ENCODE data around the gene CBL.

CBL gene

DNA sequence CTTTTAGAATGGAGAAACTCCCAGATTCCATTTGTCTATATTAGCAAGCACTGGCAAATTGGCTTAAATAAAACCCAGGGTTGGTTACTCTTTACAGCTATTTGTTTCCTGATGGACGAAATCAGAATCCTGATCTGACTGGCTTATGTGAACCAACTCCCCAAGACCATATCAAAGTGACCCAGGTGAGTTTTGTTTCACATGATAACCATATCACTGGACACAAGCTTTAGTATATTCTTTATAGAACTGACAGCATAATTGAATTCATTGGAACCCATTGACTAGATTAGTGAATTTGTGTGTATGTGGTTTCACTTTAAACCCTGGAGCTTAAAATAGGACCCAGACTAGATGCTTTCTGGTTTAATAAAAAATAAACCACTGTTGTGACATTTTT, 71.5 kb downstream of the CBL start:
- DNase-seq: no peak

DNA sequence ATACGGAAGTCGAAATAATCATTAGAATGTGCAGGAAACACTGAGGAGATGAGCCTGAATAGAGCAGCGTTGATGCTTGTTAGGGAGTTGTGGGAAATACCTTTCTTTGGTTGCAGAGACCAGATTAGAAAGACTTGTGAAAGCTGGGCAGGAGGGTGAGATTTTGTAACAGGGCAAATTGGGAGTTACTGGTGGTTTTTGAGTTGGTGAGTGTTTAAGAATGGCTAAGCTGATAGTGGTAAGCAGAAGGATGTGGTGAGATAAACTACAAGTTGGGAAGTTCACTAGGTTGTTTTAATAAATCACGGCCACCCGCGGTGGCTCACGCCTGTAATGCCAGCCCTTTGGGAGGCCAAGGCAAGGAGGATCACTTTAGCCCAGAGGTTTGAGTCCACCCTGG, 76.4 kb downstream of the CBL start:
- no peak for DNase-seq

DNA sequence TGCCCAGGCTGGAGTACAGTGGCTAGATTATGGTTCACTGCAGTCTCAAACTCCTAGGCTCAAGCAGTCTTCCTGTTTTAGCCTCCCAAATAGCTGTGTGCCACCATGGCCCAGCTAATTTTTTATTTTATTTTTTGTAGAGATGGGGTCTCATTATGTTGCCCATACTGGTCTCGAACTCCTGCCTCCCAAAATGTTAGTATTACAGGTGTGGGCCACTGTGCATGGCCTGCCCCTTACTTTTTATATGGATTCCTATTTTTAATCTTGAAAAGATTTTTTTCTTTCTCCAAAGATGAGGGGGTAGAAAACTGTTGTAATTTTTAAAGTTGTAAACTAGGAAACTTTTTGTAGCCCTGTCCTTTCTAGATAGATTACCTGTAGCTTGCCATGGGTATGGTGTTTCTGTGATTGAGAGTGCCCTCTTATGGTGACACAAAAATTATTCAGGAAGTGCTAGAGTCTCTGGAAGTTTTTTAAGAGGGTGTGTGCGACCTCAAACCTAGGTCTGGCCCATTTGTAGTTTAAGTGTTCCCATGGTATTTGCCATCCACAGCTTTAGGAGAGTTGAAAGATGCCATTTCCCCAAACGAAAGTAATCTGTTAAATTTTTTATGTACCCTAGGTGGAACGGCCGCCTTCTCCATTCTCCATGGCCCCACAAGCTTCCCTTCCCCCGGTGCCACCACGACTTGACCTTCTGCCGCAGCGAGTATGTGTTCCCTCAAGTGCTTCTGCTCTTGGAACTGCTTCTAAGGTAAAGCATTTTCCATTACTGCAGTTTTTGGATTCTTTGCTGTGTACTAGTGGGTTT, 78.4 kb downstream of the CBL start:
- peak in 3 of 6 experiments; percentile 42 to 71 (median 62) for DNase-seq

DNA sequence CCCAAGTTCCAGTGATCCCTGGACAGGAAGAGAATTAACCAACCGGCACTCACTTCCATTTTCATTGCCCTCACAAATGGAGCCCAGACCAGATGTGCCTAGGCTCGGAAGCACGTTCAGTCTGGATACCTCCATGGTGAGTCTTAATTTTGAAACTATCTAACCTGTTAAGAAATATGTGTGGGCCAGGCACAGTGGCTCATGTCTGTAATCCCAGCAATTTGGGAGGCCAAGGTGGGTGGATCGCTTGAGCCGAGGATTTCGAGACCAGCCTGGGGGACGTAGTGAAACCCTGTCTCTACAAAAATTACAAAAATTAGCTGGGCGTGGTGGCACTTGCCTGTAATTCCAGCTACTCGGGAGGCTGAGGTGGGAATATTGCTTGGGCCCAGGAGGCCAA, 79.3 kb downstream of the CBL start:
- DNase-seq: no peak

GRCh38 chr11:119288219-119288618, 82.1 kb downstream of the CBL start:
- DNase-seq: no peak

DNA sequence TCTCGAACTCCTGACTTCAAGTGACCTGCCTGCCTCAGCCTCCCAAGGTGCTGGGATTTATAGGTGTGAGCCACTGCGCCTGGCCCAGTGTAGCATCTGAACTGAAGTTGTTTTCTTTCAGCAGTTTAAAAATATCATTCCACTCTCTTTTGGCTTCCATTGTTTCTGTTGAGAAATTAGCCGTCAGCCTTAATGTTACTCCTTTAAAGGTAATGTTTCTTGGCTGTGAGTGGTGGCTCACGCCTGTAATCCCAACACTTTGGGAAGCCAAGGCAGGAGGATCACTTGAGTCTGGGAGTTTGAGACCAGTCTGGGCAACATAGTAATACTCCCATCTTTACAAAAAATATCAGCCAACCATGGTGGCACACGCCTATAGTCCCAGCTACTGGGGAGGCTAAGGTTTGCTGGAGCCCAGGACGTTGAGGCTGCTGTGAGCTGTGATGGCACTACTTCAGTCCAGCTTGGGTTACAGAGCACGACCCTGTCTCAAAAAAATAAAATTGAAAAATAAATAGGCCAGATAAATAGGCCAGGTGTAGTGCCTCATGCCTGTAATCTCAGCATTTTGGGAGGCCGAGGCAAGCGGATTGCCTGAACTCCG, 84.9 kb downstream of the CBL start:
- no peak for DNase-seq

DNA sequence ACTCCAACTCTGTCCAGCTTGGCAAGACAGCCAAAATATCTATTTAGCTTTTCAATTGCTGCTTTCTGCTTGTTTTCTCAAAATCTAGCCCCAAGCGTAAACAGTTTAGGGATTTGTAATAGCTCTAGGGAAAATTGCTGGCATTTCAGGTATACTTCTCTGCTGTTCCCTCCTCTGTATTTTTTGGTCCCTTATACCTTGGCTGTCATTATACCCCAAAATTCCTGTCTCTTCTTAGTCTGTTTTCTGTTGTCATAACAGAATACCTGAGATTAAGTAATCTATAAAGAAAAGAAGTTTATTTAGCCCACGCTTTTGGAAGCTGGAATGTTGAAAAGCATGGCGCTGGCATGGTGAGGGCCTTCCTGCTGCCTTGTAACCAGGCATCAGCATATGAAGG, 87.3 kb downstream of the CBL start:
- no peak for DNase-seq

- DNase-seq: no peak
Measured at GRCh38 chr11:119295178-119295577, 89.0 kb downstream of the CBL start.

- no peak for DNase-seq
Measured at GRCh38 chr11:119297938-119298337, 91.8 kb downstream of the CBL start.

DNA sequence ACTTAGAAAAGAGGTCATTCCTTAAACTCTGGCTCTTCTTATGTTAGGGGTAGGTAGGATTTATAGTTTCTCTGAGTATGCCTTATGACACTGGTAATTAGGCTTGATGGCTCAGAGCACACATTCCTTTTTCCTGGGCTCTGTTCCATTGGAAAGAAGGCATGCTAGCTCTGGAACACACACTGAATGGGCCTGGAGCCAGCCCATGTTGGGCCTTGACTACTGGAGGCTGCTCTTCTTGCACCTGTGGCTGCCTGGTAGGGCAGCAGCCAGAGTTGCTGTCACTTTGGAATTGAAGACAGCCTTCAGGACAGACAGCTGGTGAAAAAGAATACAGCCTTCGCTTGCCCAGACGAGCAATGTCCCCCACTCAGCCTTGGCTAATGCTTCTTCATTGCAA, 92.6 kb downstream of the CBL start:
- DNase-seq: no peak

- no peak for DNase-seq
Measured at GRCh38 chr11:119299416-119299815, 93.3 kb downstream of the CBL start.

GRCh38 chr11:119300198-119300964, 94.2 kb downstream of the CBL start:
- no peak for DNase-seq

DNA sequence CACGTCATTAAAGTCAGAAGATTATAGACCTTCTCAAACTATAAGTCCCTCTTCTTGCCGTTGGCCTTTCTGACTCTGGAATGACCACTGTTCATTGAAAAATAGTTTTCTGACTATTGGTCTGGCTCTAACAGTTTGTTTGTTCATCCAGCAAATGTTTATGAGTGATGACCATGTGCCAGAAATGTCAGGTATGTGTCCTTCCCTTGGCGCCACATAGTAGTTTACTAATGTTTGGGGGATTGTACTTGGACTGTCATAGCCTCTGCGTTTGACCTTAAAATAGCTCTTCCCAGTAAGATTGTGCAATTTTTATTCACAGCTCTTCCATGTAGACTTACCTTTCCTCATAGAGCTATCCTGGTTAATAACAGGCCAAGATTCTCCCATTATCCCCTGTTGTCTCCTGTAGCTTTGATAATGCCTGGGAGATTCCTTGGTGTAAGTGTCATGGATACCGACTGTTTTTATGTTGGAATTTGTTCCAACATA, 97.1 kb downstream of the CBL start:
- DNase-seq: no peak

DNA sequence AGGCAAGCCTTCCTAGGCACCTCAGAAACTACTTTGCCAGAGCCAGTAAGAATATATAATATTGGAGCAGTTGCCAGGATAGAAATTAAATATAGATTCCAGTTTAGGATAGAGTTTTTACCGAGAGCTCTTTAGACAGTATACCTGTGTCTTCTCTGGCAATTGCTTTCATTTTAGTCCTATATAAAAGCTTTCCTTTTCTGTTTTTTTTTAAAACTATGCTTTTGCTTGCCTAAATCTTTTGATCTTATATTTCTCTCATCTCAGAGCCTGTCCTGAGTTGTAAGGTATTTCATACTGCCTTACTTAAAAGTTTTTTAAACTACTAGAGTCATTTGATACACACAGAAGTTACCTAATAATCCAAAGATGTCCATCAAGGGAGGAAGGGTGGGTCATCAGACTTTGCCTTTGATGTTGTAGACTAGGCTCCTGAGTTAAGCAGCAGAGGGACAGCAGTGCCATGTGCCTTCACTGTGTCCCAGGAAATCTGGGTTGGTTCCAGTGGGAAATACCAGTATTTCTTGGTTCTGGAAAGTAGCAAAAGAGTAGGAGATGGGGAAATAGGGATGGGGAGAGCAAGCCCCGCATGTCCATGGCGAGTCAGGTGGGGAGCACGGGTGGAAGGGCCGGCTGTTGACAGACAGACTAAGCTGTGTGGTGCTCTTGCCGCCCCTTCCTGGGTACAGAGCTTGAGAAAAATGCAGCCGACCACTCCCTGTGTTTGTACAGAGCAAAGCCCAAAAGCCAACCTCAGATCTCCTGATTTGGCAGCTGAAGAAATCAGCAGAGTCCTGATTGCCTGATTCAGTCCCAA, 99.6 kb downstream of the CBL start:
- DNase-seq: peak in 3 of 6 experiments; percentile 23 to 43 (median 42)

DNA sequence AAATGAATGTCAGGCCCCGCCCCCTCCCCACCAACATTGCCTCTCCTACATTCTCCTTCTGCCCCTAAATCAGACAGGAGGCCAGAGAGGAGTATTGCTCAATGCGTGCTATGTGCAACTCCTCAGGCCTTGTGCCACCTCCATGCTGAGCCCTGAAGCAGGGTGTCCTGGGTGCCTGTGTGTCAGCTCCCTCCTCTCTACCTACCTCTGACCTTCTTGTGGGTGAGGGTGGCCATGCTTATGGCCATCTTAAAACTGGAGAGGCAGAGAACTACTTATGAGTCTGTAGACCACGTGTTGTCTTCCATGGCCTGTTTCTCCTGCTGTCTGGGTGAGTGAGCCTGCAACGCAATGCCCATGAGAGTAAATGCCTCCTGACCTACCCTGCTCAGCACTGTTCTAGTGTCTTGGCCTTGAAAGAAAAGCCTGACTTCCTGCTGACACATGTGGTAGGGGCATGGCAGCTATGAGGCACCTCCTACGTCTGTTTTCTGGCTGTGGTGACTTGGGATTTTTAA, 100.3 kb downstream of the CBL start:
- peak; percentile 47 to 82 (median 66) for DNase-seq

GRCh38 chr11:119307219-119307618, 101.1 kb downstream of the CBL start:
- DNase-seq: no peak

- DNase-seq: no peak
Measured at GRCh38 chr11:119307974-119308373, 101.8 kb downstream of the CBL start.

- DNase-seq: no peak
Measured at GRCh38 chr11:119309411-119309810, 103.3 kb downstream of the CBL start.

GRCh38 chr11:119309953-119310681, 104.0 kb downstream of the CBL start:
- no peak for DNase-seq

DNA sequence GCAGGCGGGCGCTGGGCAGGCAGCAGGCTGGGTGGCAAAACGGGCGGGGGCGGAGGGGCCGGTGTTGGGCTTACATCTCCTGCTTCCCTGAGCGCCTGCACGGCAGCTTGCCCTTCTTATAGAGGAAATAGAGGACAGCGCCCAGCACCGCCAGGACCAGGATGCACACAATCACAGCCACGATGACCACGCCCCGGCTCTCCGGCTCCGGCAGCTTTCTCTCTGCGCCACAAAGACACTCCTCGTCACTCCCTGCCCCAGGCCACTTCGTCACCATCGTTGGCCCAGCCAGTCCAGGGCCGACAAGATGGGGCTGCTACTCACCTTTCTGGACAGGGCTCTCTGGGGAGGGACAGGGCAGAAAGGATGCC, 104.5 kb downstream of the CBL start:
- DNase-seq: no peak

DNA sequence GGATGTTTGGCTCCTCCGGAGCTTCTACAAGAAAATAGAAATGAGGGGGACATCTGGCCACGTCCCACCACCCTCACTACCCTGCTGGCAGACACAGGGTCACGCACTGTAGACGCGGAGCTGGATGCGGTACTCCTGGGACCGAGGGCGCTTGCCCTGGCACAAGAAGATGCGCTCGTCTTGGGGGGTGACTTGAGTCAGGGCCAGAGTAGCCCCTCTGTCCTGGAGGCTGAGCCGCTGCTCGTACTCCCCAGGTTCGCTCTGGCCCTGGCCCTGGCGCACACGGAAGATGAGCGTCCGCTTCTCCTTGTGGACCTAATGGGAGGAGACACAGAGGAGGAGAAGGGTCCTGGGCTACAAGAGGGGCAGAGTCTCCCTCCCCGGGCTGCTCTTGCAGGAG, 108.6 kb downstream of the CBL start:
- no peak for DNase-seq
